Smooth muscle cell (in vitro differentiated cells): Measurements from ENCODE around the gene DNASE2B. TPM values are rescaled to one million over a fixed set of nuclear protein-coding genes. Genes with fewer than 3 reads are reported as not detected.

Source experiments
- DNase-seq: peaks from one replicate; lab custom pipeline; 2025; ENCODE audit not compliant: unreplicated experiment; lab: John Stamatoyannopoulos, UW
- H2AFZ ChIP-seq: fragments of 200-600 bp; sonication (generic); 2 replicates; pipeline ENCODE4 v1.6.0; 2016; ENCODE audit warnings: antibody characterized with exemption, low read depth, mild to moderate bottlenecking
- H3F3A ChIP-seq: fragments of 200-600 bp; sonication (generic); 2 replicates; pipeline ENCODE4 v1.6.0; 2017; ENCODE audit warnings: antibody characterized with exemption, low read depth
- H3K27ac ChIP-seq: fragments of 200-600 bp; sonication (generic); 2 replicates; pipeline ENCODE4 v1.5.1; 2016; ENCODE audit warnings: low read depth, mild to moderate bottlenecking
- H3K27me3 ChIP-seq: fragments of 200-600 bp; sonication (generic); 2 replicates; pipeline ENCODE4 v1.6.1; 2016; ENCODE audit warnings: low read depth, mild to moderate bottlenecking
- H3K36me3 ChIP-seq: fragments of 200-600 bp; sonication (generic); 2 replicates; pipeline ENCODE4 v1.5.1; 2016; ENCODE audit warnings: low read depth
- H3K4me1 ChIP-seq: fragments of 200-600 bp; sonication (generic); 2 replicates; pipeline ENCODE4 v1.5.1; 2016; ENCODE audit warnings: low read depth
- H3K4me2 ChIP-seq: fragments of 200-600 bp; sonication (generic); 2 replicates; pipeline ENCODE4 v1.6.0; 2016; ENCODE audit warnings: mild to moderate bottlenecking
- H3K4me3 ChIP-seq: fragments of 200-600 bp; sonication (generic); 2 replicates; pipeline ENCODE4 v1.5.1; 2016; ENCODE audit warnings: mild to moderate bottlenecking
- H3K79me2 ChIP-seq: fragments of 200-600 bp; sonication (generic); 2 replicates; pipeline ENCODE4 v1.6.0; 2016; ENCODE audit warnings: low read depth, mild to moderate bottlenecking
- H3K9ac ChIP-seq: fragments of 200-600 bp; sonication (generic); 2 replicates; pipeline ENCODE4 v1.6.0; 2016; ENCODE audit warnings: low read depth
- H3K9me3 ChIP-seq: fragments of 200-600 bp; sonication (generic); replicated peaks from 2 replicates; pipeline ENCODE4 v1.5.1; 2016; ENCODE audit warnings: low read depth
- H4K20me1 ChIP-seq: fragments of 200-600 bp; sonication (generic); 2 replicates; pipeline ENCODE4 v1.6.0; 2016; ENCODE audit warnings: low read depth
- WGBS: methylation state at CpG from one replicate; pipeline ENCODE4 v1.1.7; 2016; ENCODE audit warnings: low lambda C conversion rate; 5-methylcytosine and 5-hydroxymethylcytosine counted together
- polyA plus RNA-seq: library from polyadenylated mRNA; unstranded; fragments of >200 nt; fragmentation: Nextera tagmentation; extraction: Ambion mirVana; gene quantifications from 2 replicates; pipeline ENCODE4 v1.2.1, GENCODE V29; 2016
- total RNA-seq: library from RNA; depleted of rRNA; stranded (reverse); fragments of >200 nt; gene quantifications from 2 replicates; pipeline ENCODE4 v1.2.3, GENCODE V29; 2014
- TF ChIP-seq, protein P1 (sequence below): fragments of 200-600 bp; sonication (generic); IDR thresholded peaks from 2 replicates; pipeline ENCODE4 v1.5.1; 2017; ENCODE audit warnings: borderline replicate concordance, mild to moderate bottlenecking, antibody characterized with exemption; ENCODE audit not compliant: insufficient read depth, poor library complexity, severe bottlenecking

Gene DNASE2B
- total and polyA plus RNA-seq, 2 experiments from 2014 or later, result not detected

DNA sequence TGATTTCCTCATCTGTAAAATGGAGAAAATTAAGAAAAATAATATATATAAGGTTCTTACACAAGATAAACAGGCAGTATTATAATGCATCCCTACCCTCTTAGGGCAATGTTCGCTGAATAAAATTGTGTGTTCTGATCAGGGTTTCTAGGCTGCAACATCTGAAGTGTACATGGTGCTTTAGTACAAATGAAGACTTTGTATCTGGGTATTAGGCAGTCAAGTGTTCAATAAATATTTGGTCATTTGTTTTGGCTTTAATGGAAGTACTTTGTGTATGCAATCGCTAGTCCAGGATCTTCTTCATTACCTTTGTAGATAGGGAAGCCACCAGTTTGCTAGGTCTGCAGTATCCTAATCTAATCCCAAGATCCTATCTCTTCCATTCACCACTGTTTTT lies 28.1 kb downstream of the DNASE2B start:
- no peaks in the 10 kb centered on the region for H3K4me1 ChIP-seq
- TF ChIP-seq, protein P1, sequence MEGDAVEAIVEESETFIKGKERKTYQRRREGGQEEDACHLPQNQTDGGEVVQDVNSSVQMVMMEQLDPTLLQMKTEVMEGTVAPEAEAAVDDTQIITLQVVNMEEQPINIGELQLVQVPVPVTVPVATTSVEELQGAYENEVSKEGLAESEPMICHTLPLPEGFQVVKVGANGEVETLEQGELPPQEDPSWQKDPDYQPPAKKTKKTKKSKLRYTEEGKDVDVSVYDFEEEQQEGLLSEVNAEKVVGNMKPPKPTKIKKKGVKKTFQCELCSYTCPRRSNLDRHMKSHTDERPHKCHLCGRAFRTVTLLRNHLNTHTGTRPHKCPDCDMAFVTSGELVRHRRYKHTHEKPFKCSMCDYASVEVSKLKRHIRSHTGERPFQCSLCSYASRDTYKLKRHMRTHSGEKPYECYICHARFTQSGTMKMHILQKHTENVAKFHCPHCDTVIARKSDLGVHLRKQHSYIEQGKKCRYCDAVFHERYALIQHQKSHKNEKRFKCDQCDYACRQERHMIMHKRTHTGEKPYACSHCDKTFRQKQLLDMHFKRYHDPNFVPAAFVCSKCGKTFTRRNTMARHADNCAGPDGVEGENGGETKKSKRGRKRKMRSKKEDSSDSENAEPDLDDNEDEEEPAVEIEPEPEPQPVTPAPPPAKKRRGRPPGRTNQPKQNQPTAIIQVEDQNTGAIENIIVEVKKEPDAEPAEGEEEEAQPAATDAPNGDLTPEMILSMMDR, result no peak

DNA sequence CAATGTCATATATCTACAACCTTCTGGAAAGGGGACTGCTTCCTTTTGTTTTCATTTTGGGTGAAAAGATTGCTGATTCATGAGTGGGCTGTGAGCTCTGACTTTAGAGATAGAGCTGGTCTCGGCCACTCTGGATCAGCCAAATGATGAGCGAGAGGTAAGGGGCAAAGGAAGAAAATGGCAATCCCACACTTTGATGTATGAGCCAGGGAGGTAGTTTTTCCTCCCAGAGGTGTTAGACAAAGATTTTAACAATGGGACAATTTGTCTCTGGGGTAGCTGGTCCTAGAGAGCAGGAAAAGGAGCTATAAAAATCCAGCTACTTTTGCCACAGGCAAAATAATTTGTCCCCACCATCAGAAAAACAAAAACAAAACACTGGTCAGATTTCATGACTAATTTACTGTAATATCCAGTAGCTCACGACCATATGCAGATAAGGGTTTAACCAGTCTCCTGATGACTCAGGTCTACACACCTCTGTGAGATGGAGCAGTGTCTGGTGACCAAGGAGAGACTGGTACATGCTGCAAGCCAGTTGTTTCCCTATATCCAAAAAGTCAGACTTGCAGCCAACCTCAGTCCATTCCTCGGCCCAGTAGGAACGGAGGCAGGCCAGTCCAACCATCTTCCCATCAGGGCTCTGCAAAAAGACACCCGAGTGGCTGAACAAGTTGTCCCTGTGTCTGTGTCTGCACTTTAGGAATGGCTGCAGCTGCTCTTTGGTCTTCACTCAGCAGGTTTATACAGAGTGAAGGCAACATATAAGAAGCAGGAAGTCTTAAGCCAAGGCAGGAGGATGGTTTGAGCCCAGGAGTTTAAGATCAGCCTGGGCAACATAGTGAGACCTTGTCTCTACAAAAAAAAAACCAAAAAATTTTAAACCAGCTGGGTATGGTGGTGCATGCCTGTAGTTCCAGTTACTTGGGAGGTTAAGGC lies 29.2 kb downstream of the DNASE2B start:
- Histone ChIP-seq H3K9me3 (no peaks in the 10 kb centered on the region), H3K9ac (no peak overlapping the region), H2AFZ (peak overlapping the region; percentile 47), H3K27me3 (no peaks in the 10 kb centered on the region), H3F3A (no peaks in the 10 kb centered on the region), H3K4me2 (no peak overlapping the region), H4K20me1 (no peaks in the 10 kb centered on the region), H3K27ac (no peak overlapping the region), H3K36me3 (no peaks in the 10 kb centered on the region), H3K4me1 (no peaks in the 10 kb centered on the region), H3K79me2 (no peaks in the 10 kb centered on the region), H3K4me3 (no peak overlapping the region)
- TF ChIP-seq, protein P1, result no peak
- WGBS, result 73% methylated on average over 6 of the region's 6 CpGs
- DNase-seq, result no peak

More for the DNA sequence above, 28.1 kb downstream of the DNASE2B start:
- WGBS, result 86% methylated on average over 2 of the region's 2 CpGs
- Histone ChIP-seq H3K36me3 (no peaks in the 10 kb centered on the region), H3K27me3 (no peaks in the 10 kb centered on the region), H3K27ac (no peak overlapping the region), H2AFZ (no peak overlapping the region), H4K20me1 (no peaks in the 10 kb centered on the region), H3F3A (no peaks in the 10 kb centered on the region), H3K79me2 (no peaks in the 10 kb centered on the region), H3K9ac (no peak overlapping the region), H3K4me2 (no peak overlapping the region), H3K4me3 (no peak overlapping the region), H3K9me3 (no peaks in the 10 kb centered on the region)
- DNase-seq, result no peak

GRCh38 chr1:84428235-84428634 lies 30.0 kb downstream of the DNASE2B start:
- no peak overlapping the region for H3K9ac ChIP-seq
- no peaks in the 10 kb centered on the region for H3F3A ChIP-seq
- no peaks in the 10 kb centered on the region for H4K20me1 ChIP-seq
- H3K27me3 ChIP-seq, result no peaks in the 10 kb centered on the region
- H3K9me3 ChIP-seq, result no peaks in the 10 kb centered on the region
- no peak overlapping the region for H2AFZ ChIP-seq
- H3K36me3 ChIP-seq, result no peaks in the 10 kb centered on the region
- no peak overlapping the region for H3K4me3 ChIP-seq
- H3K4me1 ChIP-seq, result no peaks in the 10 kb centered on the region
- H3K4me2 ChIP-seq, result no peak overlapping the region
- DNase-seq, result no peak
- TF ChIP-seq, protein P1, result no peak
- no peaks in the 10 kb centered on the region for H3K79me2 ChIP-seq
- WGBS, result 91% methylated on average over 4 of the region's 5 CpGs
- no peak overlapping the region for H3K27ac ChIP-seq
